Skeletal muscle satellite cell (primary cell): ENCODE measurements around the gene LRRC43.

Source experiments
- H3K27me3 ChIP-seq: 2 replicates; pipeline ENCODE4 v1.7.0; 2013; ENCODE audit warnings: low read length; ENCODE audit not compliant: control insufficient read depth, insufficient read depth
- H3K36me3 ChIP-seq: 2 replicates; pipeline ENCODE4 v1.7.0; 2013; ENCODE audit warnings: mild to moderate bottlenecking, control low read depth, low read length; ENCODE audit not compliant: insufficient read depth
- H3K4me1 ChIP-seq: 2 replicates; pipeline ENCODE4 v1.7.0; 2013; ENCODE audit warnings: low read length; ENCODE audit not compliant: control insufficient read depth, insufficient read depth
- H3K4me2 ChIP-seq: 2 replicates; pipeline ENCODE4 v1.7.0; 2013; ENCODE audit warnings: mild to moderate bottlenecking, low read length
- H3K4me3 ChIP-seq: 2 replicates; pipeline ENCODE4 v1.7.0; 2013; ENCODE audit warnings: low read length
- H3K9ac ChIP-seq: 2 replicates; pipeline ENCODE4 v1.7.0; 2013; ENCODE audit warnings: mild to moderate bottlenecking, low read depth, low read length, moderate library complexity
- H3K9me3 ChIP-seq: replicated peaks from 2 replicates; pipeline ENCODE4 v1.7.0; 2013; ENCODE audit warnings: mild to moderate bottlenecking, control low read depth, low read length
- small RNA-seq: library from RNA; depleted of rRNA; stranded (forward); fragments of <200 nt; gene quantifications from one replicate; pipeline ENCODE3, GENCODE V24; 2012

The LRRC43 gene

GRCh38 chr12:122243965-122244364, 61.0 kb downstream of the LRRC43 start:
- Histone ChIP-seq H3K36me3 (peaks cover 11% of the 10 kb centered on the region), H3K9me3 (no peaks in the 10 kb centered on the region), H3K4me2 (no peak overlapping the region), H3K27me3 (no peaks in the 10 kb centered on the region), H3K9ac (no peak overlapping the region), H3K4me1 (no peaks in the 10 kb centered on the region), H3K4me3 (no peak overlapping the region)

GRCh38 chr12:122244565-122245371, 61.8 kb downstream of the LRRC43 start:
- no peak overlapping the region for H3K4me2 ChIP-seq
- no peak overlapping the region for H3K9ac ChIP-seq
- H3K4me3 ChIP-seq: no peak overlapping the region
- H3K27me3 ChIP-seq: no peaks in the 10 kb centered on the region
- H3K4me1 ChIP-seq: no peaks in the 10 kb centered on the region
- H3K9me3 ChIP-seq: no peaks in the 10 kb centered on the region
- H3K36me3 ChIP-seq: peaks cover 18% of the 10 kb centered on the region

- no peak overlapping the region for H3K4me3 ChIP-seq
- H3K36me3 ChIP-seq: peaks cover 21% of the 10 kb centered on the region
- H3K27me3 ChIP-seq: no peaks in the 10 kb centered on the region
- H3K9ac ChIP-seq: no peak overlapping the region
- H3K9me3 ChIP-seq: no peaks in the 10 kb centered on the region
- H3K4me2 ChIP-seq: no peak overlapping the region
- no peaks in the 10 kb centered on the region for H3K4me1 ChIP-seq
Observed at GRCh38 chr12:122245553-122245952, 62.6 kb downstream of the LRRC43 start.

- peaks cover 19% of the 10 kb centered on the region for H3K36me3 ChIP-seq
- no peaks in the 10 kb centered on the region for H3K4me1 ChIP-seq
- no peak overlapping the region for H3K4me2 ChIP-seq
- H3K9me3 ChIP-seq: no peaks in the 10 kb centered on the region
- H3K9ac ChIP-seq: no peak overlapping the region
- no peaks in the 10 kb centered on the region for H3K27me3 ChIP-seq
- no peak overlapping the region for H3K4me3 ChIP-seq
Observed at GRCh38 chr12:122250047-122250446, 67.1 kb downstream of the LRRC43 start.

- Histone ChIP-seq H3K9ac (no peak overlapping the region), H3K27me3 (no peaks in the 10 kb centered on the region), H3K4me1 (no peaks in the 10 kb centered on the region), H3K9me3 (no peaks in the 10 kb centered on the region), H3K36me3 (peaks cover 19% of the 10 kb centered on the region), H3K4me3 (no peak overlapping the region), H3K4me2 (no peak overlapping the region)
Observed at GRCh38 chr12:122250536-122250935, 67.6 kb downstream of the LRRC43 start.

Small RNA genes within 50 kb of the gene (small RNA-seq; reads per million reads assigned to genes)
- 0.56 reads per million for gene DIABLO
